GM12865 (cell line): ENCODE results near the gene NR5A2.

Source experiments
- DNase-seq: peaks from one replicate; pipeline ENCODE4 v3.0.0; 2010; ENCODE audit warnings: low read depth
- H3K4me3 ChIP-seq: 2 replicates; pipeline ENCODE4 v1.5.1; 2011; ENCODE audit warnings: mild to moderate bottlenecking, low read depth, low read length, control low read depth
- TF ChIP-seq, protein P1 (sequence below): IDR thresholded peaks from 2 replicates; pipeline ENCODE4 v1.5.1; 2011; ENCODE audit warnings: low read length, control low read depth, low read depth, inconsistent platforms; ENCODE audit not compliant: insufficient read depth; ENCODE audit errors: missing control alignments

The NR5A2 gene

DNA sequence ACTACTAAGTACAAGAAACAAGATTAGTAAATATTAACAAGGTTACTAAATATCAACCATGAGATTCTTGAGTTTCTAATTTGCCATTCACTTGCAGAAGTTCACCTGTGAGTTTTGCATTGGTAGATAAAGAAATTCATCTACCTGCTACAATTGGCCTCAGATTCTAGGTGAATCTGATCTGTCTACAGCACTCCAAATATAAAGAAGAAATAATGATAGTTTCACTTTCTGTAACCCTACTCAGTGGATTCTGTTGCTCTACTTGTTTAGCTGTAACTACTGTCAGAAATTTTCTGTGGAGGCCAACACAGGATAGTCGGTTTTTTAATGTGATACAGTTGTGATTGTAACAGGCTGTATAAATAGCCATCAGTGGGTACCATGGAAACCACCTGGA lies 118.6 kb downstream of the NR5A2 start:
- peak; percentile 30 for DNase-seq
- no peak overlapping the region for H3K4me3 ChIP-seq
- TF ChIP-seq, protein P1, sequence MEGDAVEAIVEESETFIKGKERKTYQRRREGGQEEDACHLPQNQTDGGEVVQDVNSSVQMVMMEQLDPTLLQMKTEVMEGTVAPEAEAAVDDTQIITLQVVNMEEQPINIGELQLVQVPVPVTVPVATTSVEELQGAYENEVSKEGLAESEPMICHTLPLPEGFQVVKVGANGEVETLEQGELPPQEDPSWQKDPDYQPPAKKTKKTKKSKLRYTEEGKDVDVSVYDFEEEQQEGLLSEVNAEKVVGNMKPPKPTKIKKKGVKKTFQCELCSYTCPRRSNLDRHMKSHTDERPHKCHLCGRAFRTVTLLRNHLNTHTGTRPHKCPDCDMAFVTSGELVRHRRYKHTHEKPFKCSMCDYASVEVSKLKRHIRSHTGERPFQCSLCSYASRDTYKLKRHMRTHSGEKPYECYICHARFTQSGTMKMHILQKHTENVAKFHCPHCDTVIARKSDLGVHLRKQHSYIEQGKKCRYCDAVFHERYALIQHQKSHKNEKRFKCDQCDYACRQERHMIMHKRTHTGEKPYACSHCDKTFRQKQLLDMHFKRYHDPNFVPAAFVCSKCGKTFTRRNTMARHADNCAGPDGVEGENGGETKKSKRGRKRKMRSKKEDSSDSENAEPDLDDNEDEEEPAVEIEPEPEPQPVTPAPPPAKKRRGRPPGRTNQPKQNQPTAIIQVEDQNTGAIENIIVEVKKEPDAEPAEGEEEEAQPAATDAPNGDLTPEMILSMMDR = no peak

DNA sequence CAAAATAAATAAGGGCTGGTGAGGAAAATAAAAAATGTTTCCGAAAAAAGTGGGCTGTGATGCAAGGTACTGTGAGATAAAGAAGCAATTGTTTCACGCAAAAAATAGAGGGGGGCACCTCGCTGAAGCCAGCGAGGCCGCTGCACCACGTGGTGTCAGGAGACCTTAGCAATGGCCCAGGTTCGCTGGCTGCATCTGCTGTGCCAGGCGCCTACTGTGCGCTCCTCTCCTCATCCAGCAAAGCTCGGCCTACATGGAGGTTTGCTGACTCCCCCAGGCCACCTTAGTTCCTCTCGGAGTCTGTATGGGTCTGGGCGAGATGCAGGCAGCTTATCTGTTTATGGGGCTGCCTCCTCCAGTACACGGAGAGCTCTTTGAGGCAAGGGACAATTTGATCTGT lies 119.6 kb downstream of the NR5A2 start:
- DNase-seq = no peak
- TF ChIP-seq, protein P1 = no peak
- H3K4me3 ChIP-seq = no peak overlapping the region

DNA sequence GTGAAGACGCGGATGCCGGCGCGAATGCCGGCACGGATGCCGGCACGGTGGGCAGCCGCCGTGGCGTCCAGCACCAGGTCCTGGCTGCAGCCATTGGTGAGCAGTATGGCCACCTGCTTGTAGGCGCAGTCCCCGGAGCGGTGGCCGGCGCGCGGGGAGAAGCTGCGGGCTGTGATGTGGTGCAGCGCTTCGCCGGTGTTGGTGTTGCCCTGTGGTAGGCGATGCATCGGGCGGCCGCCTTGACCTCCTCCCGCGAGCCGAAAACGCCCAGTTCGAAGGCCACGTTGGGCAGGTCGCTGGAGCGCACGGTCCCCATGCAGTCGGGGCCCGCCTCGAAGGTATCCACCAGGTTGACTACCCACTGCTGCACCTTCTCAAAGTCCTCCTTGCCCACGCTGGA lies 120.2 kb downstream of the NR5A2 start:
- H3K4me3 ChIP-seq = no peak overlapping the region
- DNase-seq = no peak
- TF ChIP-seq, protein P1 = no peak

DNA sequence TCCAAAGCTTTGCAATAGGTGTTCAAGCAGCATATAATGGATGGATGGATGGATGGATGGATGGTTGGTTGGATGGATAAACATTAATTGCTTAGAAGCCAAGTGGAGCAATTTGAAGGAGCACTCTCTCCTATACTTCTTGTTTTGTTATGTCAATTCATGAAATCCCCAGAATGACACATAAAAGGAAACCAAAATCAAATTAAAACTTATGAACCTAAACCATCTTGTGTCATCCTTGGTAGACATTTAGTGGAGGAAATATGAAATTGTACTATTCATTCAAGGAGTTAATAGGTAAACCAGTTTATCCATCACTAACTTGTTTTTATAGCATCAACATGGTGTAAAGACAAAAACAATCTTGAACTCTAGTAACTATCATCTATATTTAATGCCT lies 122.5 kb downstream of the NR5A2 start:
- TF ChIP-seq, protein P1 = no peak
- no peak overlapping the region for H3K4me3 ChIP-seq
- DNase-seq = no peak

DNA sequence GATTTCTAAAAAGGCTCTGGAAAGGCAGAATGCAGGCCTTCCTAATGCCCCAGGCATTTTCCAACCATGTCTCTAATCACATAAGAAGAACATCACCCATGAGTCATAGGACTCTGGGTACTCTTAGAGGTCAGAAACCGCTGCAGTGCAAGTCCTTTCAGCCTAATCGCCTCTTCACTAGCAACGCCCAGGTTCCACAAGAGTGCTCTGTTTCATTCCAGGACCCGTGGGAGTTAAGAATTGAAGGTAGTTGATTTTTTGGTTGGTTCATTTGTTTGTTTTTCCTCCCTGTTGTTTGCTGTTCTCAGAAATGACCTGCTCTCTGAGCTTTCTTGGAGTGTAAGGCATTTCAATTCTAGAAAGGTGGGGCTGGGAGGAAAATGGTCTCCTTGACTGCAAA lies 123.2 kb downstream of the NR5A2 start:
- TF ChIP-seq, protein P1 = no peak
- peak overlapping the region; percentile 7 for H3K4me3 ChIP-seq
- peak; percentile 68 for DNase-seq

DNA sequence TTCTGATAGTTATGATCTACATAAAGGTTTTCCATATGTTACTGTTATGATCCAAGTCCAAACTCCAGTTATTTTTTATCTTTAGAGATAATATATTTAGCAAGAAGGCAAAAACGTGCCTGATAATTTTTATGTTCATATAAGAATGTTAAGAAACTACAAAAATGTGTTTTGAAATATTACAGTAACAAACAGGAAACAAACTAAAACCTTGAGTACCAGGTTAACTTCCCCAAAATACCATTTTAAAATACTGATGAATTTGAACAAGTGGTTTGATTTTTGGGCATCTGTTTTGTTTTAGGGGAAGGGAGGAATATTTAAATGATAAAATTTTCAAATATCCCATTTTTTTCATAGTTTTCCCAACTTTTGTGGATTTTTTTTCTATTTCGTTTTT lies 124.8 kb downstream of the NR5A2 start:
- TF ChIP-seq, protein P1 = no peak
- DNase-seq = no peak
- no peak overlapping the region for H3K4me3 ChIP-seq

DNA sequence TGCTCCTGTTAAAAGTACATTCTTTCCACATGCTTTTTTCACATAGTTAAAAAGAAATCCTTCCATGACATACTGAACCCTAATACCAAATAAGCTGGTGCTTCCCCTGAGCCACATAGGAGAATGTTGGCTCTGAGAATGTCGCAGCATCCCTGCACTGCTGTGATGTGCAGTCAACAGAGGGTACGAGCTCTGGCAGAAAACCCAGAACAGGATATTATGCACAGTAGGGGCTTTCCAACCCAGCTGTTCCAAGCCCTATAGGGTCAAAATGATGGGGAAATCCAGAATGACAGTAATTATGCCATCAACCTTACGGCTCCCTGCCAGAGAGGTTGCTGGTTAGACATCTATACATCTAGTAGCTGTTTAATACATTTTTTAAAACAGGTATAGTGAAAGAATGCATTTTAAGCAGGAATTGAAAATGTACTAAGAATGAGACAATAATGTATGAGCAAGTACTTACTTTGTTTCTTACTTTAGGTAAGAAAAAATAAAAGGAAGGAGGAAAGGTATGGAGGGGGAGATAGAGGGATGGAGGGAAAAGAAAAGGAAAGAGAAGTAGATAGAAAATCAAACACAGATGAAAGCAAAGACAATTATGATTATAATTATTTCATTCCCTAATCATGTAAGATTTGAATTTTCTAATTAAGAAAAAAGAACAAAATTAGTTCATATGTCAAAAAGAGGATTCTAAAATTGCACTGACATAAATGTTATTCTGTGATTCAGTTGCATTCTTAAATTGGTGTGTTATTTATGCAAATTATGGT lies 126.0 kb downstream of the NR5A2 start:
- TF ChIP-seq, protein P1 = no peak
- peak; percentile 84 for DNase-seq
- no peak overlapping the region for H3K4me3 ChIP-seq
